ENCODE data around the gene REELD1. TPM values are rescaled to one million over a fixed set of nuclear protein-coding genes. Genes with fewer than 3 reads are reported as not detected.
A peak's percentile ranks its signal among the peaks of the same experiment; 100 is the strongest.

Gene REELD1
- 0.05 TPM in 1 of 2 replicates, not detected in the other for total RNA-seq (2014; rRNA removed; shearing (Covaris generic))

GRCh38 chr4:146214238-146214637 lies at the start of gene REELD1:
Gene REELD1 (plus strand): TSS chr4:146214538. CDS start chr4:146216953, 2,415 bp downstream.
- Histone ChIP-seq H3K27ac (peak within 1 kb of the TSS; percentile 67), H3K4me3 (no peak within 1 kb of the TSS), H3K27me3 (replicated peaks) (no peaks in the 10 kb centered on the region), H3K9me3 (replicated peaks) (no peaks in the 10 kb centered on the region), H3K36me3 (no peaks in the 10 kb centered on the region), H3K4me1 (replicated peaks) (peaks cover 33% of the 10 kb centered on the region)
- no peak for DNase-seq (ENCODE audit: low read depth in 1 of 2, low spot score in 2 of 2)

DNA sequence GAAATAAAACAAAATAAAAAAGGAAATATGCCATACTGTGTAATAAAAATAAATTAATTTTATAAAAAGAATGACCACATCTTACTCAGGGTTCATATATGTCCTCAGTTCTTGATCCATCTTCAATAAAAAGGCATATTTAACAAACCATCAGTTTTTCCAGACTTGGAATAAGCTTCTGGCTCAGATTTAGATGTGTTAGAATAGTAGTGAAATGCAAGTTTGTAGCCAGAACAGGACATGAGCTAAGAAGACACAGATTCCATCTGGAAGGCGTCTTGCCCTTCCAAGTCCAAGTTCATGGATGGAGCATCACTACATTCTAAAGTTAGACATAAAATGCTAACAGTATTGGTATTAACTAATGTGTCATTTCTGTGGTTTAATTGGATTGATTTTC lies 49.1 kb upstream of the REELD1 start:
- no peaks in the 10 kb centered on the region for H3K27me3 ChIP-seq (replicated peaks)
- no peak overlapping the region for H3K4me3 ChIP-seq
- DNase-seq (ENCODE audit: low read depth in 1 of 2, low spot score in 2 of 2): no peak
- H3K27ac ChIP-seq: no peak overlapping the region
- no peaks in the 10 kb centered on the region for H3K9me3 ChIP-seq (replicated peaks)
- peaks cover 7% of the 10 kb centered on the region; the same call in 1 of the 2 replicates for H3K4me1 ChIP-seq (replicated peaks)
- no peaks in the 10 kb centered on the region for H3K36me3 ChIP-seq

- Histone ChIP-seq H3K36me3 (no peaks in the 10 kb centered on the region), H3K27me3 (replicated peaks) (no peaks in the 10 kb centered on the region), H3K27ac (no peak overlapping the region), H3K4me1 (replicated peaks) (peaks cover 7% of the 10 kb centered on the region; the same call in 1 of the 2 replicates), H3K4me3 (no peak overlapping the region), H3K9me3 (replicated peaks) (no peaks in the 10 kb centered on the region)
- peak in 1 of 2 experiments; percentile 32 for DNase-seq (ENCODE audit: low read depth in 1 of 2, low spot score in 2 of 2)
Measured at GRCh38 chr4:146165840-146166239, 48.5 kb upstream of the REELD1 start.

GRCh38 chr4:146170149-146170548 lies 44.2 kb upstream of the REELD1 start:
- DNase-seq (ENCODE audit: low read depth in 1 of 2, low spot score in 2 of 2): no peak
- Histone ChIP-seq H3K36me3 (no peaks in the 10 kb centered on the region), H3K4me1 (replicated peaks) (peaks cover 7% of the 10 kb centered on the region; the same call in 1 of the 2 replicates), H3K4me3 (no peak overlapping the region), H3K9me3 (replicated peaks) (no peaks in the 10 kb centered on the region), H3K27ac (no peak overlapping the region), H3K27me3 (replicated peaks) (no peaks in the 10 kb centered on the region)

DNA sequence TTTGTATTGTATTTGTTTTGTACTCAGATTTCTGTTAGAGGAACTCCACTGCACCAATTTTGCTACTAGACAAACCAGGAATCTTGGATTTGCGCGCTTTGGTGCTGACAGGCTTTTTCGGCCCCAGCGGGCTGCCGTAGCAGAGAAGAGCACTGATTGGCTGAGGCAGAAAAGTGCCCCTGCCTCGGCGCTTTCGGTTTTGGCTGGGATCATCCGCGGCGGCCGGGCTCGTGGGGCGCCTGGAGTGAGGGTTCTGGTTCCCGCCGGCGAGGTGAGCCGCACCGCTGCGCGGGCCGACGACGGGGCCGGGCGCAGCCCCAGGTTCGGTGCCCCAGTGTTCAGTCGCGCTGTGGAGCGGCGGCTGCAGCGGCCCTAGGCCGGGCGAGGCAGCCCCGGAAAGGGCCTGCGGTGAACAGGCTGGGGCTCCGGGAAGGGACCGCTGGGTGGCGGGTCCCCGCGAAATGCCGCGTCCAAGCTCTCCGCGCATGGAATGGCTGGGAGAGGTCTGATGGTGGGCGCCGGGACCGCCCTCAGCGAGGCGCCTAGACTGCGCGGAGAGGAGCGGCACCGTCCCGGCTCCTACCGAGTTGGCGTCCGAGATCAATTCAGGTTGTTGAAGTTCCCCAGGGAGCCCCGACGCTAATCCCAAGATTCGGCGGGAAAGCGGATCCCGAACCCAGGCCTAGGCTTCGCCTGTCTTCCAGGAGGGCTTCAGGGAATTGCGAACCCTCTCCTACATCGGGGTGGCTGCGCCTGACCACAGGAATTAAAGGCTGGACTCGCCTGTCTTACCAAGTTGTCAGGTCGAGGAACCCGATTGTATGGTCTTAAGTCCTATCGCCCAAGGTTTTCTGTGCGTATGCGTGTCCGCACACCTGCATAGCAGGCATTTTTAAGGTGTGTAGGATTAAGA lies 38.5 kb upstream of the REELD1 start, which contains the start of gene LSM6:
LSM6 (plus strand) TSS at position 178 of the 913 bp plus-strand sequence. CDS start 7,204 bp downstream, outside the sequence.
- H3K27ac ChIP-seq: peak within 1 kb of the TSS; percentile 85
- H3K4me3 ChIP-seq: peak within 1 kb of the TSS; percentile 88
- DNase-seq (ENCODE audit: low read depth in 1 of 2, low spot score in 2 of 2): peak; percentile 87 to 88
- peaks cover 7% of the 10 kb centered on the region for H3K4me1 ChIP-seq (replicated peaks)
- H3K36me3 ChIP-seq: peaks cover 28% of the 10 kb centered on the region
- H3K9me3 ChIP-seq (replicated peaks): no peaks in the 10 kb centered on the region
- H3K27me3 ChIP-seq (replicated peaks): no peaks in the 10 kb centered on the region

DNA sequence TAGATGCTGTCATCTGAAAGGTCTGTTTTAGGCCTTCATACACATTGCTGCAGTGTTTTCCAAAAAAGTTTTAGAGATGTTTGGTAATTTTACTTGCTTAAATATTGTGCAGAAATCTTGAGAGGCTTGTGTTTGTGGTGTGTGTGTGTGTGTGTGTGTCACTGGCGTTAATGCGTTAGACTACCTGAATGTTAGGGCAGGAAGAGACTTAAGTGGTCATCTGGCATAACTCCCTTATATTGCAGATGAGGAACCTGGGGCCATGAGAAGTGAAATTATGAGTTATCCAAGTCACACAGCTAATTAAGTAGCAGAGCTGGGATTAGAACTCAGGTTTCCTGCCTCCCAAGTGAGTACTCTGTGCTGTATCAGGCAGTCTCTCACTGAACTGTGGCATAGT lies 37.4 kb upstream of the REELD1 start:
- Histone ChIP-seq H3K4me3 (peak overlapping the region; percentile 88), H3K27me3 (replicated peaks) (no peaks in the 10 kb centered on the region), H3K4me1 (replicated peaks) (peaks cover 7% of the 10 kb centered on the region), H3K9me3 (replicated peaks) (no peaks in the 10 kb centered on the region), H3K36me3 (peaks cover 28% of the 10 kb centered on the region), H3K27ac (no peak overlapping the region)
- peak in 1 of 2 experiments; percentile 7 for DNase-seq (ENCODE audit: low read depth in 1 of 2, low spot score in 2 of 2)

- Histone ChIP-seq H3K9me3 (replicated peaks) (no peaks in the 10 kb centered on the region), H3K27me3 (replicated peaks) (no peaks in the 10 kb centered on the region)
- DNase-seq (ENCODE audit: low read depth in 1 of 2, low spot score in 2 of 2): no peak
Measured at GRCh38 chr4:146178126-146178525, 36.2 kb upstream of the REELD1 start.

GRCh38 chr4:146179784-146180370 lies 34.5 kb upstream of the REELD1 start:
- H3K4me1 ChIP-seq (replicated peaks): peaks cover 7% of the 10 kb centered on the region
- no peak overlapping the region for H3K27ac ChIP-seq
- no peaks in the 10 kb centered on the region for H3K27me3 ChIP-seq (replicated peaks)
- DNase-seq (ENCODE audit: low read depth in 1 of 2, low spot score in 2 of 2): no peak
- H3K9me3 ChIP-seq (replicated peaks): no peaks in the 10 kb centered on the region
- no peak overlapping the region for H3K4me3 ChIP-seq
- H3K36me3 ChIP-seq: peaks cover 54% of the 10 kb centered on the region

More at GRCh38 chr4:146178126-146178525, 36.2 kb upstream of the REELD1 start:
- Histone ChIP-seq H3K36me3 (peaks cover 39% of the 10 kb centered on the region), H3K4me1 (replicated peaks) (peaks cover 7% of the 10 kb centered on the region), H3K4me3 (no peak overlapping the region), H3K27ac (no peak overlapping the region)

GRCh38 chr4:146182443-146182842 lies 31.9 kb upstream of the REELD1 start:
- H3K9me3 ChIP-seq (replicated peaks): no peaks in the 10 kb centered on the region
- H3K4me1 ChIP-seq (replicated peaks): no peaks in the 10 kb centered on the region; the same call in 1 of the 2 replicates
- H3K4me3 ChIP-seq: no peak overlapping the region
- peaks cover 52% of the 10 kb centered on the region for H3K36me3 ChIP-seq
- DNase-seq (ENCODE audit: low read depth in 1 of 2, low spot score in 2 of 2): no peak
- no peak overlapping the region for H3K27ac ChIP-seq
- no peaks in the 10 kb centered on the region for H3K27me3 ChIP-seq (replicated peaks)

GRCh38 chr4:146183209-146183608 lies 31.1 kb upstream of the REELD1 start:
- H3K9me3 ChIP-seq (replicated peaks): no peaks in the 10 kb centered on the region
- DNase-seq (ENCODE audit: low read depth in 1 of 2, low spot score in 2 of 2): no peak

GRCh38 chr4:146186041-146186440 lies 28.3 kb upstream of the REELD1 start:
- Histone ChIP-seq H3K27me3 (replicated peaks) (no peaks in the 10 kb centered on the region), H3K9me3 (replicated peaks) (no peaks in the 10 kb centered on the region), H3K4me3 (no peak overlapping the region), H3K27ac (no peak overlapping the region), H3K4me1 (replicated peaks) (peaks cover 8% of the 10 kb centered on the region), H3K36me3 (peaks cover 63% of the 10 kb centered on the region)
- no peak for DNase-seq (ENCODE audit: low read depth in 1 of 2, low spot score in 2 of 2)

More at GRCh38 chr4:146183209-146183608, 31.1 kb upstream of the REELD1 start:
- Histone ChIP-seq H3K4me1 (replicated peaks) (no peaks in the 10 kb centered on the region; the same call in 1 of the 2 replicates), H3K4me3 (no peak overlapping the region), H3K36me3 (peaks cover 56% of the 10 kb centered on the region), H3K27ac (no peak overlapping the region), H3K27me3 (replicated peaks) (no peaks in the 10 kb centered on the region)

- Histone ChIP-seq H3K4me3 (no peak overlapping the region), H3K4me1 (replicated peaks) (peaks cover 11% of the 10 kb centered on the region), H3K27ac (no peak overlapping the region), H3K9me3 (replicated peaks) (no peaks in the 10 kb centered on the region), H3K36me3 (peaks cover 69% of the 10 kb centered on the region), H3K27me3 (replicated peaks) (no peaks in the 10 kb centered on the region)
- peak in 1 of 2 experiments; percentile 36 for DNase-seq (ENCODE audit: low read depth in 1 of 2, low spot score in 2 of 2)
Measured at GRCh38 chr4:146186596-146186995, 27.7 kb upstream of the REELD1 start.

DNA sequence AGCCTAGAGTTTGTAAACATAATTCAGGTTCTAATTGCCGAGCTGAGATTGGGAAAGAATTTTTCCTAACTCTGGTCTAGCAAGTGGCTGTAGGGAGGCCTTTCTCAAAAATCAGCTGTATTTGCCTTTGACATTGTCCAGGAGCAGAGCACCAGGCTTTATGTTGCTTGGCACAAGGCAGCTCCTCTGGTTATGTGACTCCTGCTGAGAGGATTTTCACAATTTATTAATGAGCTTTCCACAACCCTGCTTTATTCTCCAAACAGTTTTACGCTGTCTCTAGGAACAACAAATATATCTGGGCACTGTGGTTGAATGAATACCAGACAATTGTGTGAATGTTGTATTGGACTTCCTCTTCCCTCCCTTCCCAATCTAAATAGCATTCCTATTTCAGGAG lies 23.9 kb upstream of the REELD1 start:
- peaks cover 28% of the 10 kb centered on the region for H3K4me1 ChIP-seq (replicated peaks)
- H3K27me3 ChIP-seq (replicated peaks): no peaks in the 10 kb centered on the region
- peak in 1 of 2 experiments; percentile 36 for DNase-seq (ENCODE audit: low read depth in 1 of 2, low spot score in 2 of 2)
- peaks cover 55% of the 10 kb centered on the region for H3K36me3 ChIP-seq
- no peaks in the 10 kb centered on the region for H3K9me3 ChIP-seq (replicated peaks)
- H3K27ac ChIP-seq: no peak overlapping the region
- no peak overlapping the region for H3K4me3 ChIP-seq
